OCI-LY3 (cell line): ENCODE data around the gene TGM5.

Experiments
- EZH2phosphoT487 ChIP-seq: fragments of 200-600 bp; shearing (Covaris generic); IDR thresholded peaks from 2 replicates; pipeline ENCODE4 v1.6.1; 2018; ENCODE audit warnings: antibody characterized with exemption, mixed run types, low read depth
- TF ChIP-seq, protein P1 (sequence below): fragments of 200-600, 300-600 bp; sonication (generic); IDR thresholded peaks from 2 replicates; pipeline ENCODE4 v1.5.1; 2014; ENCODE audit warnings: antibody characterized with exemption, low read length, low read depth

DNA sequence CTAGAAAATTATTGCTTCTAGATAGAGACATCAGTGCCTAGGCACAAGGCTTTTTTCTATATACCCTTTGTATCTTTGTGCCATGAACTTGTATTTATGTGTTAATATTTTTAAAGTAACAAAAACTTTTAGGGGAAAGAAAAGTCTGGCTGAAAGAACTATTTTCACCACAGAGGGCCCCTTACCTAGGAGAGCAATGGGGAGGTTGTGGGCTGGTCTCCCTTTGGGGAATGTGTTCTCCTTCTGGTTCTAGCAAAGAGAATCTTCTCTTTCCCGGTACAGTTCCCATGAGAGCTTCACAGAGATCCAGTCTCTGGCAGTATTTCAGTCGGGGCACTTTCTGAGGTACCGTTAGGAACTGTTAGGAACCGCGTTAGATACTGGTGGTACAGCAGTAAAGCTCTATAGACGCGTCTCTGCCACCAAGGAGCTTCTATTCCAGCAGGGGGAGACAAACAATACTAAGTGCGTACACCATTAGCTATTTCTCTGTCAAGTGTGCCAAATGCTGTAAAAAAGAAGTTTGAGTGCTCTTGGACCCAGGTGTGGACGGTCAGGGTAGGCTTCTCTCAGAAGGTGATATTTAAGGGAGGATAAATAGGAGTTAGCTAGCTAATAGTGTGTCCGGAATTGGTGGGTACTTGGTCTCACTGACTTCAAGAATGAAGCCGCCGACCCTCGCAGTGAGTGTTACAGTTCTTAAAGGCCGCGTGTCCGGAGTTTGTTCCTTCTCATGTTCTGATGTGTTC, 41.4 kb downstream of the TGM5 start:
- TF ChIP-seq EZH2phosphoT487, result no peak
- TF ChIP-seq, protein P1, sequence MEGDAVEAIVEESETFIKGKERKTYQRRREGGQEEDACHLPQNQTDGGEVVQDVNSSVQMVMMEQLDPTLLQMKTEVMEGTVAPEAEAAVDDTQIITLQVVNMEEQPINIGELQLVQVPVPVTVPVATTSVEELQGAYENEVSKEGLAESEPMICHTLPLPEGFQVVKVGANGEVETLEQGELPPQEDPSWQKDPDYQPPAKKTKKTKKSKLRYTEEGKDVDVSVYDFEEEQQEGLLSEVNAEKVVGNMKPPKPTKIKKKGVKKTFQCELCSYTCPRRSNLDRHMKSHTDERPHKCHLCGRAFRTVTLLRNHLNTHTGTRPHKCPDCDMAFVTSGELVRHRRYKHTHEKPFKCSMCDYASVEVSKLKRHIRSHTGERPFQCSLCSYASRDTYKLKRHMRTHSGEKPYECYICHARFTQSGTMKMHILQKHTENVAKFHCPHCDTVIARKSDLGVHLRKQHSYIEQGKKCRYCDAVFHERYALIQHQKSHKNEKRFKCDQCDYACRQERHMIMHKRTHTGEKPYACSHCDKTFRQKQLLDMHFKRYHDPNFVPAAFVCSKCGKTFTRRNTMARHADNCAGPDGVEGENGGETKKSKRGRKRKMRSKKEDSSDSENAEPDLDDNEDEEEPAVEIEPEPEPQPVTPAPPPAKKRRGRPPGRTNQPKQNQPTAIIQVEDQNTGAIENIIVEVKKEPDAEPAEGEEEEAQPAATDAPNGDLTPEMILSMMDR, result peak; percentile 96
